Stimulated activated CD4-positive, alpha-beta T cell treated with anti-CD3 and anti-CD28 coated beads, Interleukin-2, amount 100 ng/mL, for 48 hours (primary cell): ENCODE measurements around the gene PPP6R3.
"Not testable (repeated sequence)": the region's sequence is repeated elsewhere in the genome, so short reads cannot be mapped to it uniquely, and the experiment has no call there.

Source experiments
- DNase-seq, 2 donors: peaks; one replicate each; pipeline ENCODE4 v3.0.0-alpha.2; 2020

Gene PPP6R3

GRCh38 chr11:68436162-68436888 is 24.2 kb upstream of the PPP6R3 start:
- DNase-seq = no peak

GRCh38 chr11:68436985-68437926 is 23.3 kb upstream of the PPP6R3 start:
- no peak for DNase-seq

GRCh38 chr11:68437927-68438657 is 22.5 kb upstream of the PPP6R3 start:
- no peak for DNase-seq

- DNase-seq = no peak
Measured at GRCh38 chr11:68438658-68439259, 21.8 kb upstream of the PPP6R3 start.

GRCh38 chr11:68439355-68440065 is 21.0 kb upstream of the PPP6R3 start:
- no peak for DNase-seq

DNA sequence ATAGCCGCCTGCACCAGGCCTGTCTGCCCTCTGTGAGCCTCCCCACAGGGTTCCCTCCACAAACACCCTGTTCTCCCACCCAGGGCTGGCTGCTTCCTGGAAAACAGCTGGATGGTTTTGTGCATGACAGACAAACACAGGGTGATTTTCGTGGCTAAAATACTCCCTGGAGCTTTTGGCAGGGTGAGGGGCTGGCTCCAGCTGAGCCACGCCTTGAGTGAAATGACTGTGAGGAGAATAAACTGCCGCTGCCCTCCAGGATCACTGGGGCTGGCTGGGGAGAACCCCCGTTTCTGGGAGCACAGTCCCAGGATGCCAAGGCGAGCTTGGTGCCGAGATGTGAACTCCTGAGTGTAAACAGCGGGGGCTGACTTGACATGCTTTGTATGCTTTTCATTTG is 20.3 kb upstream of the PPP6R3 start:
- DNase-seq = no peak

DNA sequence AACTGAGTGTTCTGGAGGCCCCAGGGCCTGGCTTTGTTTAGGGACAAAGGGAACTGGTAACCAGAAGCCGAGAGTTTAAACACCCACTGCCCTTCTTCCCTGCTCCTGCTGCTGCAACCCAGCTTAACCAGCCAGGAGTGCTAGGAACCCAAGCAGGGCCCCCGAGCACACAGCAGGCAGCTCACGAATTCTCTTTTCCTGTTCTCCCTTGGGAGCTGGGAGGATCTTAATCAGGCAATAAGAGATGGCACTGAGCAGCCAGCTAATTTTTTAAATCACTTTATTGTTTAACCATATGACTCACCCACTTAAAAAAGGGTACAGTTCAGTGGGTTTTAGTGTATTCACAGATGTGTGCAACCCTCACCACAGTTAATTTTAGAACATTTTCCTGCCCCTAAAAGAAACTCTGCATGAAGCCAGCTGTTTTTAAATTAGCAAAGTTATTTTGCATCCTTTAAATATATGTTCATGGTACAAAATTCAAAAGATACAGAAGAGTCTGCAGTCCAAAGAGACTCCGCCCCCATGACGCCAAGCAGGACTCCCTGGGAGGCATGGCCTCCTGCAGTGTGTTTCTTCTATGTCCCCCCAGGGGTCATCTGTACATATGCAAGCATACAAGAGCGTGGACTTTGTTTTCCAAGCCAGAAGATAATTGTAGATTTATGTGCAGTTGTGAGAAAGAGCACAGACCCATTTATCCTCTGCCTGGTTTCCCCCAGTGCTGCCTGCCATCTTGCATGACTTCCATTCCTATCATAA is 18.9 kb upstream of the PPP6R3 start:
- no peak for DNase-seq

DNA sequence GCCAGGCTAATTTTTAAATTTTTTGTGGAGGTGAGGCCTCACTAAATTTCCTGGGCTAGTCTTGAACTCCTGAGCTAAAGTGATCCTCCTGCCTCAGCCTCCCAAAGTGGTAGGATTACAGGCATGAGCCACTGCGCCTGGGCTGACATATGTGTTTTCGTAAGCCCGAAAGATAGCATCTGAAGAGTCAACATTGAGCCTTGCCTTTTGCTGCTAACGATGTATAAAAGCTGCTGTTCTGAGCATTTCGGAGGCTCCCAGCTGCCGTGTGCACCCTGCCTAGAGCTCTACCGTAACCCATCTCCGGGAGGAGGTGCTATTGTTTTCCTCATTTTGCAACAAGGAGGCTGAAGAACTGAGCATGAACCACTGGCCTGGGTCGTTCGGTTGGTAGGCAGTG is 18.1 kb upstream of the PPP6R3 start:
- no peak for DNase-seq

- no peak for DNase-seq
Measured at GRCh38 chr11:68444566-68444965, 16.0 kb upstream of the PPP6R3 start.

DNA sequence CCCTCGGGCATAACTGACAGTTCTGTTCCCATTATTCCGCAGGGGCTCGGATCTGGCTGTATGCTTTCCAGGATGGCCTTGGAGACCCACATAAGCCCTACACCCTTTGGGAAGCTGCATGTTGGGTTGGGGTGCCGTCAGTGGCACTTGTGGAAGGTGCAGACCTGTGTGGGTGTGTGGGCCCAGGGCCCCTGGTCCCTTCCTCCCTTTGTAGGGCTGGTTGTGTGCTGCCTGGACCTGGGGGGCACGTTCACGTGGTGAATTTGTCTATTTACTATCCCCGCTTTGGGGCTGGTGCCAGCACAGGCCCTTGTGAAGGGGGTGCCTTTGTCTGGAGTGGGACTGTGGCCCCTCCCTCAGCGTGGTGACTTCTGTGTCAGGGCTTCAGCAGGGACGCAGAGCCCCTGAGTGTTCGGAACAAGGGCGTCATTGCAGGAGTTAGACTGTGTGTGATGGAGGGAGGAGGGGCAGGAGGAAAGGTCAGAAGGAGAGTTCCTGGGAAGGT is 15.0 kb upstream of the PPP6R3 start:
- no peak for DNase-seq

GRCh38 chr11:68446046-68446725 is 14.4 kb upstream of the PPP6R3 start:
- no peak for DNase-seq

DNA sequence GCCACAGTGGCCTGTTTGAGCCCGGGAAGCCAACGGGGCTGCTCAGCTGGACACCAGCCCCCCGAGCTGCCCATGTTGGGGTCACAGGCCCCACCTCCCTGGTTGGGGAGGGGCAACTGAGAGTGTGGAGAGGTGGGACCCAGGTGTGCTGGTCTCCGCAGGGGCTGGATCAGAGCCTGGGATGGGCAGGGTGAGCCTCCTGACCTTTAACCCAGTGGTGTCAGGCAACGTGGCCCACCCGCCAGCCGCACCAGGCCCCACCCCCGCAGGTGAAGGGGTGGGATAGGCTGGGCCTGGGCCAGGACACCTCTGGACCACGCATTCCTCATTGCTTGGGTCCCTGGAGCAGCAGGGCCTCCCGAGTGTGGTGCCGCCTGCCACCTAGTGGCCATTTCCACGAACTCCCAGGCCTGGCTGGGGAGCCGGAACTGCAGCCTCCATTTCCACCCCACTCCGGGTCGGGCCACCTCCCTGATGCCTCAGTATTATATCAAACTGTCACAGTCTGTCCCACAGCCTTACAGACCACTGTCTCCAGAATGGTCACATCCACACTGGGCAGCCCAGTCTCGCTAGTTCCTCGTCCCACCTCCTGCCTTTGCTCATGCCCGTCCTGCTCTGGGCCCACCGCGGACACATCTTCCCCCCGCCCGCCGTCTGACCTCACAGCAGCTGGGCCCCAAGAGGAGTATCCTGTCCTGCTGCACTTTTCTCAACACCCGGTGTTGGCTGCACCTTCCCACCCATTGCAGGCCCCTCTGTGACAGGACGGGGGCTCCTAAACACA is 13.3 kb upstream of the PPP6R3 start:
- peak; percentile 75 to 76 for DNase-seq

DNA sequence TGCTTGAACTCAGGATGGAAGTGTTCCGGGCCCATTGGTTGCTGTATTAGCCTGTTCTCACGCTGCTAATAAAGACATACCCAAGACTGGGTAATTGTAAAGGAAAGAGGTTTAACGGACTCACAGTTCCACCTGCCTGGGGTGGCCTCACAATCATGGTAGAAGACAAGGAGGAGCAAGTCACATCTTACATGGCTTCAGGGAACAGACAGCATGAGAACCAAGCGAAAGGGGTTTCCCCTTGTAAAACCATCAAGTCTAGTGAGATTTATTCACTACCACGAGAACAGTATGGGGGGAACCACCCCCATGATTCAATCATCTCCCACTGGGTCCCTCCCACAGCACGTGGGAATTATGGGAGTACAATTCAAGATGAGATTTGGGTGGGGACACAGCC is 12.6 kb upstream of the PPP6R3 start:
- not testable (repeated sequence) for DNase-seq

DNA sequence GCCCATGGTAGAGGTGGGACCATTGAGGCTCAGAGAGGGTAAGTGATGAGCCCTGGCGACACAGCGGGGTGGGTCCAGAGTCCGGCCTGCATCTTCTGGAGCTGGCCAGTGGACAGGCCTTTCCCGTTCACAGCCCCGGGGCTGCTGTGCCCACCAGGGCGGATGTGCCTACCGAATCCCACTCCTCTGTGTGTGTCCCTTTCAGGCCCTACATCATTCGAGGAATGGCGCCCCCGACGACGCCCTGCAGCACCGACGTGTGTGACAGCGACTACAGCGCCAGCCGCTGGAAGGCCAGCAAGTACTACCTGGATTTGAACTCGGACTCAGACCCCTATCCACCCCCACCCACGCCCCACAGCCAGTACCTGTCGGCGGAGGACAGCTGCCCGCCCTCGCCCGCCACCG is 11.9 kb upstream of the PPP6R3 start:
- no peak for DNase-seq

GRCh38 chr11:68449951-68450350 is 10.6 kb upstream of the PPP6R3 start:
- no peak for DNase-seq

DNA sequence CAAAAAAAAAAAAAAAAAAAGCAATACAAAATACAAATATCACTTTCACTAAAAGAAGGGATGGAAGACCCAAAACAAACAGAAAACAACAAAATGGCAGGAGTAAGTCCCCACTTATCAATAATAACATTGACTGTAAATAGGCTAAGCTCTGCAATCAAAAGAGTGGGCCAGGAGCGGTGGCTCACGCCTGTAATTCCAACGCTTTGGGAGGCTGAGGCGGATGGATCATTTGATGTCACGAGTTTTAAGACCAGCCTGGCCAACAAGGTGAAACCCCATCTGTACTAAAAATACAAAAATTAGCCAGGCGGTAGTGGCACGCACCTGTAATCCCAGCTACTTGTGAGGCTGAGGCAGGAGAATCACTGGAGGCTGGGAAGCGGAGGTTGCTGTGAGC is 9.8 kb upstream of the PPP6R3 start:
- no peak for DNase-seq

DNA sequence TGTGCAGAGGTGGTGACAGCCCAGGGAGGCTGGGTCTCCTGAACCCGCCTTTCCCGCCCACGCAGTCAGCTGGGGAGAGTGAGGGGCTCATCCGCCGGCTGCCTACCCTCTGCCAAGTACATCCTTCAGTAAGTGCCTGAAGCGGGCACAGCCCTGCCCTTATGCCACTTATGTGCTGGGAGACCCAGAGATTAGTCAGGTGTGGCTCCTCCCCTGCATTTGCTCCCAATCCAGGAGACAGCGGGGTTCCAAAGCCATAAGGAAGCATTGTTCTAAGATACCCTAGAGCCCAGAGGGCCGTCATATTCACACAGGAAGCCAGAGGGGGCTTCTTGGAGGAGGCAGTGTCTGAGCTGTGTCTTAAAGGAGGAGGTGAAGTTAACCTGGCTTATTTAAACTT is 5.8 kb upstream of the PPP6R3 start:
- DNase-seq = no peak

DNA sequence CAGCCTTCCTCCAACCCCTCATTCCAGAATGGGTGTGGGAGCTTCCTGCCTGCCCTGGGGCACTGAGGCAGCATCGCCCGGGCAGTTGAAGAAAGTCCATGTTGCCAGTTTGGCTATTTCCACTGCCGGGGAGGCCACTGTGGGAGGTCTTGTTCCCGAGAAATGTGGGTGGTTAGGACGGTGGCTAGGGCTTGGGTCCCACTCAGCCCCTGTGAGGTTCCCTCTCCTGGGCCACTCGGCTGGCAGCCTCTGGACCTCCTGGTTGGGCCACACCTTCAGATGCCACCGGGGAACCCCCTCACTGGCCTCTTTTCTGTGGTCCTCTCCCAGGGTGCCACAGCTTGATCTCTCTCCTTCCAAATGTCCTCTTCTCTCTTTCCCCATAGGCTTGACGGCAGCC is 5.1 kb upstream of the PPP6R3 start:
- DNase-seq = no peak

DNA sequence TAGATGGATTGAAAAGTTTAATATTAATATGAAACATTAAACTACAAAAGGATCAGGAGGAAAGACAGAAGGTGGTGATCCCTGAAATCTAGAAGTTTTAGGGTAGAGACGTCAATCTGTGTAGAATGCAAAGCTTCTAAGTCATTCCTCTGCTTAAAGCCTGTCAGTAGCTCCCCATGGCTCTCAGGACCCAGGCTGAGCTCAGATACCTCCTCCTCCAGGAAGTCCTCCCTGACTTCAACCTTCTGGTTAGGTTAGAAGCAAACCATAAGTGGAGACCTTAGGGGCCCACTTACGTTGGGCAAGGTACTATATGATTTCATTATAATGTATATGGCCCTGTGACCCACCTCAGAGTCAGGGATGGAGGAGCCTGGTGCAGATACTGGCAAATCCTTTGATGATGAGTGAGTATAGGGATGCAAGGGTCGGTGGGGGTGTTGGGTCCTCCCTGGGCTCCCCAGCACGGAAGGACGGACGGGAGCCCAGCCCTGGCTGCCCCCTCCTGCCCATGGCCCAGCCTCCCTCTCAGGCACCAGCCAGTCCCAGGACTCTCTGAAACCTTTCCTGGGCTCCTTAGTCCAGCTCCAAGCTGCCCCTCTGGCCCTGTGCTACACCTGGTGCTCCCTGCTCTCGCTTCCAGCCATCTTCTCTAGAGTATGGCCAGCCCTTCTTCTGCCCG is 3.2 kb upstream of the PPP6R3 start:
- DNase-seq = no peak
